ENCODE data around the gene RANGRF.

Gene RANGRF

DNA sequence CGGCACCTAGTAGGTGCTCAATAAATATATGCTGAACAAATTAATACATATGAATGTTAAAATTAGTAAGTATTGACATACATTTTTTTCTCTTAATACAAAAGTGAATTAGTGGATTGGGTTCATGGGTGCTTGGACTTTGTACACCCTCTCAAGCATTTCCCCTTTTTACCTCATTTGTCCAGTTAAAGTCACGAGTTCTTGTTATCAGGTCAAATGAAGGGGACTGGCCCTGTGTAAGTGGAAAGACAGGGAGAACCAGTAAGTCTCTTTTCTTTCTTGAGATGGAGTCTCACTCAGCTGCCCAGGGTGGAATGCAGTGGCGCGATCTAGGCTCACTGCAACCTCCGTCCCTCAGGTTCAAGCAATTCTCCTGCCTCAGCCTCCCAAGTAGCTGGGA, 13.7 kb upstream of the RANGRF start:
- no peak overlapping the region for H3K4me3 ChIP-seq (ENCODE audit: low read length)
- DNase-seq (ENCODE audit: low read depth) = no peak
- TF ChIP-seq CTCF (IDR thresholded peaks at IDR 0.05; ENCODE audit: insufficient read depth, low read depth, low read length, missing control alignments) = no peak

DNA sequence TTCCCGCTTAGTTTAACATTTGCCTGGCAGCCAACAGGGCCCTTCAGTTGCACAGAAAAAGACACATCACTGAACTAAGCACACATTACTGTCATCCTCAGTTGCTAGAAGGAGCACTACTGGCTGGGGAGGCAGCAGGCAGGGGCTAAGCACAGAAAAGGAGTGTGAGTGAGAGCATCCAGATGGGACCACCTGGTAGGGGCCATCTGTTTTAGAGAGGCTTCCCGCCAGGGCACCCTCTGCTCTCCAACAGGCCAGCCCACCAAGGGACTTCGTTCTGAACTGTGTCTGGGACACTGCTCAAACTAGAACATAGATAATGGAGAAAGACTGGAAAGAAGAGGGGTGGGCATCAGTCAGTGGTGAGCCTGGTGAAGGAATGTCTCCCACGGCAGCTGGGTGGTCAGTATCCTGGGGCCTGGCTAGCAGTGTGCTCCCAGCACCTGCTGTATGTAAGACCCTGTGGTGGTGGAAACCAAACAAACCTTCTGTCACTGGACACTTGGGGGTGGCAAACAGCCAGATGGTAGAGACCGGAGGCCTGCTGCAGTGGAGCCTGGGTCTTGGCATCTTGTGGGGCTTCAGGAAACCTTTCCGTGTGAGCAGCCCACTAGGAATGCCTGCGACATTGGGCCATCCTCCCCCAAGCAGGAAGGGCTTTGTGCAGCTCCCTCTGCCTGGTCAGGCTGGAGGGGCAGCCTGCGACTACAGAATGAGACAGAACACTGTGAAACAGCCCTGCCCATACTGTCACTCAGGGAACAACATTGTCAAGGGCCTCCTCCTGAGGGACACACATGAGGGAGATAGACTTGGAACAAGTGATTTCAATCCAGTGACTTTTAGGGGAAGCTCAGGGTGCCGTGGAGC, 12.8 kb upstream of the RANGRF start:
- no peak for DNase-seq (ENCODE audit: low read depth)
- no peak for TF ChIP-seq CTCF (IDR thresholded peaks at IDR 0.05; ENCODE audit: insufficient read depth, low read depth, low read length, missing control alignments)
- H3K4me3 ChIP-seq (ENCODE audit: low read length) = no peak overlapping the region

- TF ChIP-seq CTCF (IDR thresholded peaks at IDR 0.05; ENCODE audit: insufficient read depth, low read depth, low read length, missing control alignments) = no peak
- no peak overlapping the region for H3K4me3 ChIP-seq (ENCODE audit: low read length)
These were observed 11.2 kb upstream of the RANGRF start for GRCh38 chr17:8277317-8277716.

DNA sequence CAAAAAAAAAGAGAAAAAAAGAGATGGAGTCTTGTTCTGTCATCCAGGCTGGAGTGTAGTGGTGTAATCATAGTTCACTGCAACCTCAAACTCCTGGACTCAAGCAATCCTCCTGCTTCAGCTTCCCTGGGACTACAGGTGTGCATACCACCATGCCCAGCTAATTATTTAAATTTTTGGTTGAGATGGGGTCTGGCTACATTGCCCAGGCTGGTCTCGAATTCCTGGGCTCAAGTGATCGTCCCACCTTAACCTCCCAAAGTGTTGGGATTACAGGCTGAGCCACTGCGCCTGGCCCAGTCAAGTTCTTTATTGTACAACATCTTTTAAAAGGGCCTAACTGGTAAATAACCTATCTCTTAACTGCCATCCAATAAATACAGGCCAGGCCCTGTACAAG, 6.1 kb upstream of the RANGRF start:
- H3K4me3 ChIP-seq (ENCODE audit: low read length) = no peak overlapping the region
- no peak for TF ChIP-seq CTCF (IDR thresholded peaks at IDR 0.05; ENCODE audit: insufficient read depth, low read depth, low read length, missing control alignments)
- DNase-seq (ENCODE audit: low read depth) = no peak

More at GRCh38 chr17:8277317-8277716, 11.2 kb upstream of the RANGRF start:
- DNase-seq (ENCODE audit: low read depth) = no peak

GRCh38 chr17:8283356-8283755, 5.1 kb upstream of the RANGRF start:
- no peak for DNase-seq (ENCODE audit: low read depth)
- H3K4me3 ChIP-seq (ENCODE audit: low read length) = no peak overlapping the region
- TF ChIP-seq CTCF (IDR thresholded peaks at IDR 0.05; ENCODE audit: insufficient read depth, low read depth, low read length, missing control alignments) = no peak

GRCh38 chr17:8284126-8284525, 4.3 kb upstream of the RANGRF start:
- TF ChIP-seq CTCF (IDR thresholded peaks at IDR 0.05; ENCODE audit: insufficient read depth, low read depth, low read length, missing control alignments) = no peak
- no peak overlapping the region for H3K4me3 ChIP-seq (ENCODE audit: low read length)
- no peak for DNase-seq (ENCODE audit: low read depth)
